ENCODE data around the gene SYTL5.

- TF ChIP-seq RAD21 (IDR thresholded peaks at IDR 0.05; ENCODE audit: low read depth) = no peak
- TF ChIP-seq CEBPB (IDR thresholded peaks at IDR 0.05) = no peak
- no peak for TF ChIP-seq NFIC (IDR thresholded peaks at IDR 0.05)
These were observed 132.0 kb downstream of the SYTL5 start for GRCh38 chrX:38138157-38138891.

All from Ishikawa (cell line).